Brain microvascular endothelial cell (primary cell): ENCODE measurements around the gene GREM1.

Source experiments
- DNase-seq: peaks from one replicate; pipeline ENCODE4 v3.0.0-alpha.2; 2020
- H3K27ac ChIP-seq: fragments of 250-450 bp; sonication (Bioruptor Pico); 2 replicates; pipeline ENCODE4 v1.5.1; 2020; ENCODE audit warnings: mild to moderate bottlenecking, moderate library complexity
- H3K27me3 ChIP-seq: fragments of 250-450 bp; sonication (Bioruptor Pico); replicated peaks from 2 replicates; pipeline ENCODE4 v1.5.1; 2020; ENCODE audit warnings: mild to moderate bottlenecking
- H3K36me3 ChIP-seq: fragments of 250-450 bp; sonication (Bioruptor Pico); replicated peaks from 2 replicates; pipeline ENCODE4 v1.5.1; 2020; ENCODE audit warnings: mild to moderate bottlenecking
- H3K4me3 ChIP-seq: 2 replicates; pipeline ENCODE4 v1.5.1; 2011; ENCODE audit warnings: low read depth, mild to moderate bottlenecking, control low read depth, low read length, moderate library complexity
- in situ Hi-C: cut with HindIII; loops from 2 replicates; pipeline ENCODE4 v1.10.0; 2017; ENCODE audit warnings: low sequenced_read_pairs, low pct_ligation_motif_present
- TF ChIP-seq, protein P1 (sequence below): IDR thresholded peaks from 2 replicates; pipeline ENCODE4 v1.5.1; 2011; ENCODE audit warnings: low read depth, mild to moderate bottlenecking, moderate library complexity, low read length, control low read depth, inconsistent platforms; ENCODE audit errors: missing control alignments

Gene GREM1

GRCh38 chr15:32700501-32701150 is 17.2 kb upstream of the GREM1 start:
- TF ChIP-seq, protein P1, sequence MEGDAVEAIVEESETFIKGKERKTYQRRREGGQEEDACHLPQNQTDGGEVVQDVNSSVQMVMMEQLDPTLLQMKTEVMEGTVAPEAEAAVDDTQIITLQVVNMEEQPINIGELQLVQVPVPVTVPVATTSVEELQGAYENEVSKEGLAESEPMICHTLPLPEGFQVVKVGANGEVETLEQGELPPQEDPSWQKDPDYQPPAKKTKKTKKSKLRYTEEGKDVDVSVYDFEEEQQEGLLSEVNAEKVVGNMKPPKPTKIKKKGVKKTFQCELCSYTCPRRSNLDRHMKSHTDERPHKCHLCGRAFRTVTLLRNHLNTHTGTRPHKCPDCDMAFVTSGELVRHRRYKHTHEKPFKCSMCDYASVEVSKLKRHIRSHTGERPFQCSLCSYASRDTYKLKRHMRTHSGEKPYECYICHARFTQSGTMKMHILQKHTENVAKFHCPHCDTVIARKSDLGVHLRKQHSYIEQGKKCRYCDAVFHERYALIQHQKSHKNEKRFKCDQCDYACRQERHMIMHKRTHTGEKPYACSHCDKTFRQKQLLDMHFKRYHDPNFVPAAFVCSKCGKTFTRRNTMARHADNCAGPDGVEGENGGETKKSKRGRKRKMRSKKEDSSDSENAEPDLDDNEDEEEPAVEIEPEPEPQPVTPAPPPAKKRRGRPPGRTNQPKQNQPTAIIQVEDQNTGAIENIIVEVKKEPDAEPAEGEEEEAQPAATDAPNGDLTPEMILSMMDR: no peak
- Histone ChIP-seq H3K27ac (peak overlapping the region; percentile 51), H3K4me3 (no peak overlapping the region), H3K27me3 (no peaks in the 10 kb centered on the region), H3K36me3 (no peaks in the 10 kb centered on the region)
- in situ Hi-C loops: no loop called here
- DNase-seq: no peak

DNA sequence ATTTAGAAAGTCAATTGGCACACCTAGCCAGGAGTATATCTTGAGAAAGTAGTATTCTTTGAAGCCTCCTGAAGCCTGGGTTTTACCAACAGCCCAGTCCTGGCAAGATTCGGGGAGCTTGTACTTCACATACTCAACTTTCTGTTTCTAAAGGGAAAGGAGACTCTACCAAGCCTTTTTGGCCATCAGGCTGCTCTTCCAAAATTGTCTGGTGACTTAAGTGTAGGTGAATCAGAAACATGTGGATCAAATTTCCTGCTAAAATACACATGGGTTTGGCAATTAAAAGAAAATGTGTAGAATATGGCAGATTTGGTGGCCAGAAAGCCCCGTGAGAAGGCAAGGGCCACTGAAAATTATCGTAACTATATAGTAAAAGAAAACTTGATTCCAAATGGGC is 15.9 kb upstream of the GREM1 start:
- in situ Hi-C loops: no loop called here
- H3K4me3 ChIP-seq: no peak overlapping the region
- no peak for DNase-seq
- H3K27ac ChIP-seq: peak overlapping the region; percentile 70
- H3K36me3 ChIP-seq: no peaks in the 10 kb centered on the region
- TF ChIP-seq, protein P1: no peak
- no peaks in the 10 kb centered on the region for H3K27me3 ChIP-seq

DNA sequence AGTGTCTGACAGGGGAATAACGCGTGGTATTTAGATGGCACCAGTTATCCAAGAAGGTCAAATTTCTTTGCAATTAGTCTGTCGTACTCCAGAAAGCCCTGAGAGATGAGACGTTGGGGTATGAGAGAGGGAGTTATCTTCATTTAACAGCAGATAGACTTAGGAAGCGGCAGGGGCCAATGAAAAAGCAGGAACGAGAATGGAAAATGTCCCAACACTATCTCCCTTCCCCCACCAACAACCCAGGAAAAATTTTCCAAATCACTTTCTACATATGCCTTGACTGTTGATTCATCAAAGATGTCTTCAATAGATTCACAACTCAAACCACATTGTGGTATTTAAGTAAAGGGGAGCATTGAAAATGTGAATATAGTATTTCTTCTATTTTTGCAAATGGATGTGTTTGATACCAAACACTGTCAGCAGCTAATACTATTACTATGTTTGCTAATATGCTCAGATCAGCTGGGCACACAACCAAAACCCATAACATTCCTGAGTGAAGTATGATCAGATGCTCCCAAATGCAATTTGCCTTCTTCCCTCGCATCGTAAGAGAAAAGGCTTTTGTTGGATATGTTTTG is 13.3 kb upstream of the GREM1 start:
- no peaks in the 10 kb centered on the region for H3K27me3 ChIP-seq
- no peak for DNase-seq
- H3K4me3 ChIP-seq: no peak overlapping the region
- TF ChIP-seq, protein P1: no peak
- peak overlapping the region; percentile 37 for H3K27ac ChIP-seq
- in situ Hi-C loops: no loop called here
- no peaks in the 10 kb centered on the region for H3K36me3 ChIP-seq

DNA sequence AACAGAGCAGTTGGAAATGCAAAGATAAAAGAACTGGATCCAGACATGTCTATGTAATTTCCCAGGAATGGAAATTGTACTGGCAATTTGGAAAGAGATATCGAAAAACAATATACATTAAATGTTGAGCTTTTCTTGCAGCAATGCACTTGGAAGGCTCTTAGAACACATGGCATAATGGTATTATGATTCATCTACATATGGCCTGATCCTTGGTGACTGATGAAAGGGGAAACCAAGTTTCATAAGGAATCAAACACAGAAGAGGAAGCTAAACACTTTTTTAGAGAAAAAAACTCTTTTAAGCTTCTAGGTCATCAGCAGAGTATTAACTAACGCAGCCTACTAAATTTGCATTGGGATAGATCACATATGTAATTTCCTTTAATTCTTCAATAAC is 12.4 kb upstream of the GREM1 start:
- peak overlapping the region; percentile 37 for H3K27ac ChIP-seq

GRCh38 chr15:32706704-32707103 is 11.1 kb upstream of the GREM1 start:
- in situ Hi-C loops: no loop called here
- Histone ChIP-seq H3K27me3 (no peaks in the 10 kb centered on the region), H3K36me3 (no peaks in the 10 kb centered on the region), H3K4me3 (no peak overlapping the region), H3K27ac (peak overlapping the region; percentile 63)
- TF ChIP-seq, protein P1: no peak
- peak; percentile 70 for DNase-seq

More for the DNA sequence above, 12.4 kb upstream of the GREM1 start:
- no peaks in the 10 kb centered on the region for H3K27me3 ChIP-seq
- in situ Hi-C loops: no loop called here
- H3K36me3 ChIP-seq: no peaks in the 10 kb centered on the region
- TF ChIP-seq, protein P1: no peak
- no peak for DNase-seq
- no peak overlapping the region for H3K4me3 ChIP-seq

DNA sequence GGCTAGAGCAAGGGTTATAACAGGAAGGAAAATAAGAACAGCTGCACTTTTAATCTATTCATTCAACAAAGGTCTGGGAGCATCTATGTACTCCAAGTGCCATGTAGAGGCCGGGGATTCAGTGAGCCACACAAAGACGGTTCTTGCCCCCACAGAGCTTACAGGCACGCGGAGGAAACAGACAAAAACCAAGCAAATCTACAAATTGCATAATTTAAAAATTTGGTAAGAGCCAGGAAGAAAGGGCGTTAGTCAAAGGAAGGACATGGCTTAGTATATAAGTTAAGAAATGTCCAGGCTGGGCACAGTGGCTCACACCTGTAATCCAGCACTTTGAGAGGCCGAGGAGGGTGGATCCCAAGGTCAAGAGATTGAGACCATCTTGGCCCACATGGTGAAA is 10.4 kb upstream of the GREM1 start:
- in situ Hi-C loops: no loop called here
- Histone ChIP-seq H3K27me3 (no peaks in the 10 kb centered on the region), H3K36me3 (no peaks in the 10 kb centered on the region), H3K27ac (no peak overlapping the region), H3K4me3 (no peak overlapping the region)
- TF ChIP-seq, protein P1: no peak
- no peak for DNase-seq
